Caco-2 (cell line): Measurements from ENCODE around the gene CD34. TPM values are rescaled to one million over a fixed set of nuclear protein-coding genes. Genes with fewer than 3 reads are reported as not detected.

Experiments used
- BruUV-seq: library from RNA; stranded (reverse); fragments of 400-500 nt; replicated peaks from 2 replicates; lab custom pipeline; 2021; lab: Mats Ljungman, UMichigan
- CTCF ChIA-PET: fragments of 300-600 bp; sonication (Branson Sonifier 250); formaldehyde crosslinking; loops from one replicate; lab custom pipeline; 2022; ENCODE audit warnings: antibody characterized with exemption; lab: Charles Lee
- POLR2A ChIA-PET: fragments of 300-600 bp; sonication (Branson Sonifier 250); formaldehyde crosslinking; loops from one replicate; lab custom pipeline; 2022; ENCODE audit warnings: antibody characterized with exemption; lab: Charles Lee
- DNase-seq, 2 experiments: peaks; one replicate each; pipeline versions ENCODE4 v3.0.0 to v3.0.0-alpha.2; 2020 to 2022
- H3K27me3 ChIP-seq: replicated peaks from 2 replicates; pipeline ENCODE4 v1.6.0; 2011; ENCODE audit warnings: low read length; ENCODE audit not compliant: control insufficient read depth, insufficient read depth
- H3K36me3 ChIP-seq: 2 replicates; pipeline ENCODE4 v1.5.1; 2011; ENCODE audit warnings: low read length; ENCODE audit not compliant: control insufficient read depth, insufficient read depth
- H3K4me1 ChIP-seq: fragments of 250-450 bp; sonication (Bioruptor Pico); 2 replicates; pipeline ENCODE4 v1.5.1; 2020; ENCODE audit warnings: mild to moderate bottlenecking
- H3K4me3 ChIP-seq: 2 replicates; pipeline ENCODE4 v1.5.1; 2011; ENCODE audit warnings: low read depth, mild to moderate bottlenecking, control low read depth, low read length
- H3K9me3 ChIP-seq: fragments of 250-450 bp; sonication (Bioruptor Pico); 2 replicates; pipeline ENCODE4 v1.5.1; 2020; ENCODE audit warnings: mild to moderate bottlenecking, moderate library complexity
- H3K27ac Mint-ChIP-seq: one replicate; pipeline ENCODE4 v1.8.0; 2022; ENCODE audit warnings: mixed read lengths; ENCODE audit not compliant: unreplicated experiment
- H3K27me3 Mint-ChIP-seq: one replicate; pipeline ENCODE4 v1.8.0; 2022; ENCODE audit warnings: mixed read lengths; ENCODE audit not compliant: insufficient read depth, unreplicated experiment
- H3K36me3 Mint-ChIP-seq: one replicate; pipeline ENCODE4 v1.8.0; 2022; ENCODE audit warnings: mild to moderate bottlenecking, mixed read lengths; ENCODE audit not compliant: insufficient read depth, unreplicated experiment
- H3K4me1 Mint-ChIP-seq: one replicate; pipeline ENCODE4 v1.8.0; 2022; ENCODE audit warnings: low read depth, mixed read lengths; ENCODE audit not compliant: unreplicated experiment
- H3K4me3 Mint-ChIP-seq: one replicate; pipeline ENCODE4 v1.8.0; 2022; ENCODE audit warnings: mild to moderate bottlenecking, moderate library complexity, mixed read lengths; ENCODE audit not compliant: unreplicated experiment
- H3K9me3 Mint-ChIP-seq: one replicate; pipeline ENCODE4 v1.8.0; 2022; ENCODE audit warnings: mixed read lengths; ENCODE audit not compliant: unreplicated experiment
- intact Hi-C: fragments of 100-400 bp; cut with micrococcal nuclease; formaldehyde crosslinking; loops from one replicate; pipeline ENCODE4 v1.10.0; 2022; ENCODE audit not compliant: unreplicated experiment
- total RNA-seq: library from RNA; stranded (reverse); gene quantifications from 2 replicates; pipeline ENCODE4 v1.2.3, GENCODE V29; 2022
- TF ChIP-seq, protein P1 (sequence below), 2 experiments: fragments of 200-600 bp in 1 of 2; IDR thresholded peaks; 1 replicate in 1 of 2; 2 replicates in 1 of 2; pipeline versions ENCODE4 v1.5.1 to v1.8.0; 2011 to 2022; ENCODE audit warnings: antibody characterized with exemption in 1 of 2, control low read depth in 1 of 2, inconsistent platforms in 1 of 2, low read depth in 1 of 2, low read length in 1 of 2, mild to moderate bottlenecking in 1 of 2, moderate library complexity in 1 of 2; ENCODE audit not compliant: insufficient read depth in 1 of 2, severe bottlenecking in 1 of 2, unreplicated experiment in 1 of 2

The CD34 gene
- total RNA-seq, 1 experiment from 2014 or later: not detected

DNA sequence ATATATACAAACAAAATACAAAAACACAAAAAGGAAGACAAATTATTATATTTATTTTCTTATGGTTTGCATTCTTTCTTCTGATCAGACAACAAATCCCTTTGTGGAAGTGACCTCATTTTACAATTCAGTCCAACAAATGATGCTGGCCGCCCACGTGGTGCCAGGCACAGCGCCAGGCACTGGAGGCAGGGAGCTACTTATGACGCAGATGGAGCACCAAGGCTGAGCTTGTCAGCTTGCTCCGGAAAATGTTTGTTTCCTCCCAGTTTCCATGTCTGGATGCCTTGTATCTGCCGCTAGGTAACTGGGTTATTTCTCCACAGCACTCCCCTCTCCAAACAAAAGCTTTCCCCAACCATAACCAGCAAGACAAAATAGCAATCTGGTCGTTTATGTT lies 30.7 kb upstream of the CD34 start:
- intact Hi-C loops: no loop called here
- no peak for DNase-seq
- H3K4me3 ChIP-seq: no peak overlapping the region
- no peaks in the 10 kb centered on the region for H3K27me3 ChIP-seq
- ChIA-PET CTCF (no interaction called here), POLR2A (interaction anchor here (0.5 kb wide), 1 partner anchor 73 kb away, joined by 3 read pairs; no protein-coding TSS in a partner anchor)
- Mint-ChIP-seq H3K27ac (no peak overlapping the region), H3K36me3 (no peaks in the 10 kb centered on the region), H3K9me3 (no peaks in the 10 kb centered on the region), H3K27me3 (peaks cover 7% of the 10 kb centered on the region), H3K4me3 (no peak overlapping the region), H3K4me1 (no peaks in the 10 kb centered on the region)
- H3K4me1 ChIP-seq: no peaks in the 10 kb centered on the region
- no peaks in the 10 kb centered on the region for H3K9me3 ChIP-seq
- no peaks in the 10 kb centered on the region for H3K36me3 ChIP-seq
- BruUV-seq: no TSS peak
- TF ChIP-seq, protein P1, sequence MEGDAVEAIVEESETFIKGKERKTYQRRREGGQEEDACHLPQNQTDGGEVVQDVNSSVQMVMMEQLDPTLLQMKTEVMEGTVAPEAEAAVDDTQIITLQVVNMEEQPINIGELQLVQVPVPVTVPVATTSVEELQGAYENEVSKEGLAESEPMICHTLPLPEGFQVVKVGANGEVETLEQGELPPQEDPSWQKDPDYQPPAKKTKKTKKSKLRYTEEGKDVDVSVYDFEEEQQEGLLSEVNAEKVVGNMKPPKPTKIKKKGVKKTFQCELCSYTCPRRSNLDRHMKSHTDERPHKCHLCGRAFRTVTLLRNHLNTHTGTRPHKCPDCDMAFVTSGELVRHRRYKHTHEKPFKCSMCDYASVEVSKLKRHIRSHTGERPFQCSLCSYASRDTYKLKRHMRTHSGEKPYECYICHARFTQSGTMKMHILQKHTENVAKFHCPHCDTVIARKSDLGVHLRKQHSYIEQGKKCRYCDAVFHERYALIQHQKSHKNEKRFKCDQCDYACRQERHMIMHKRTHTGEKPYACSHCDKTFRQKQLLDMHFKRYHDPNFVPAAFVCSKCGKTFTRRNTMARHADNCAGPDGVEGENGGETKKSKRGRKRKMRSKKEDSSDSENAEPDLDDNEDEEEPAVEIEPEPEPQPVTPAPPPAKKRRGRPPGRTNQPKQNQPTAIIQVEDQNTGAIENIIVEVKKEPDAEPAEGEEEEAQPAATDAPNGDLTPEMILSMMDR (IDR thresholded peaks at IDR 0.05; ENCODE audit: insufficient read depth in 1 of 2, low read depth in 1 of 2, low read length in 1 of 2, severe bottlenecking in 1 of 2, unreplicated experiment in 1 of 2): no peak

DNA sequence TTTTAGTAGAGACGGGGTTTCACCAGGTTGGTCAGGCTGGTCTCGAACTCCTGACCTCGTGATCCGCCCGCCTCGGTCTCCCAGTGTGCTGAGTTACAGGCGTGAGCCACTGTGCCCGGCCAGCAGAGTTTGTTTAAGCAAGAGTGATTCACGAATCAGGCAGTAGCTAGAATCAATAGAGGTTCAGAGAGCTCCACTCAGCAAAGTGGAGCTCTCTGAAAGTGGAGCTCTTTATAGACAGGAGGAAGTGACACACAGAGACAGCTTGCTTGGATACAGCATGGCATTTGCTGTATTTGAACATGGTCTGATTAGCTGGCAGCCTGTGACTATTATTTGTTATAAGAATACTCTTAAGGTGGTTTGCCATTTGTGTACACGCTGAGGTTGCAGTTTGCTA lies 27.1 kb upstream of the CD34 start:
- no peak for DNase-seq
- peaks cover 7% of the 10 kb centered on the region for H3K27me3 Mint-ChIP-seq
- no peaks in the 10 kb centered on the region for H3K9me3 Mint-ChIP-seq
- Histone ChIP-seq H3K4me1 (no peaks in the 10 kb centered on the region), H3K9me3 (no peaks in the 10 kb centered on the region), H3K4me3 (no peak overlapping the region), H3K36me3 (no peaks in the 10 kb centered on the region), H3K27me3 (no peaks in the 10 kb centered on the region)
- H3K36me3 Mint-ChIP-seq: no peaks in the 10 kb centered on the region
- BruUV-seq: no TSS peak
- H3K27ac Mint-ChIP-seq: no peak overlapping the region
- no peaks in the 10 kb centered on the region for H3K4me1 Mint-ChIP-seq
- TF ChIP-seq, protein P1 (IDR thresholded peaks at IDR 0.05; ENCODE audit: insufficient read depth in 1 of 2, low read depth in 1 of 2, low read length in 1 of 2, severe bottlenecking in 1 of 2, unreplicated experiment in 1 of 2): no peak
- intact Hi-C loops: no loop called here
- CTCF ChIA-PET: no interaction called here
- POLR2A ChIA-PET: no interaction called here
- no peak overlapping the region for H3K4me3 Mint-ChIP-seq

DNA sequence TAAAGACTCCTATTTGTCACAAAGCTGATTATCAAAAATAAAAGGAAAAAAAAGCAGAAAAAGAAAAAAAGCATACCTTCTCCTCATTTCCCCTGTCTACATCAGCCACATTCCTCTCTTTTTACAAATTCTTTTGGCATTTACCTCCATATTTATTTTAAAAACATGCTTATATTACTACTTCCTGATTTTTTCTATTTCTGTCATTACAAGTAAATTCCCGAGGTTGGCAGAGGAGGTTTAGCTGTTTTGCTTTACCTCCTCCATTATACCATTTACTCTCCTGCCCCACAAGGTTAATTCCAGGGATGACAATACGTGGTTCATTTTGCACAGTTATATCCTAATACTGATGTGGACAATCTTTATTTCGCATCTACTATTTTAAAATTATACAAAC lies 26.3 kb upstream of the CD34 start:
- H3K27ac Mint-ChIP-seq: no peak overlapping the region
- no peaks in the 10 kb centered on the region for H3K36me3 ChIP-seq
- H3K4me3 Mint-ChIP-seq: no peak overlapping the region
- no peaks in the 10 kb centered on the region for H3K9me3 ChIP-seq
- H3K4me1 Mint-ChIP-seq: no peaks in the 10 kb centered on the region
- TF ChIP-seq, protein P1 (IDR thresholded peaks at IDR 0.05; ENCODE audit: insufficient read depth in 1 of 2, low read depth in 1 of 2, low read length in 1 of 2, severe bottlenecking in 1 of 2, unreplicated experiment in 1 of 2): no peak
- ChIA-PET POLR2A (no interaction called here), CTCF (no interaction called here)
- no peaks in the 10 kb centered on the region for H3K36me3 Mint-ChIP-seq
- no peak overlapping the region for H3K4me3 ChIP-seq
- intact Hi-C loops: no loop called here
- H3K27me3 Mint-ChIP-seq: peaks cover 7% of the 10 kb centered on the region
- no peaks in the 10 kb centered on the region for H3K27me3 ChIP-seq
- H3K9me3 Mint-ChIP-seq: no peaks in the 10 kb centered on the region
- no peaks in the 10 kb centered on the region for H3K4me1 ChIP-seq
- BruUV-seq: no TSS peak
- DNase-seq: no peak
